Measurements from ENCODE around the gene ZNF92.

- TF ChIP-seq CTCF (IDR thresholded peaks at IDR 0.05) (no peak), POLR2A (IDR thresholded peaks at IDR 0.05) (no peak)
Measured at GRCh38 chr7:65397730-65398142, 24.1 kb downstream of the ZNF92 start.
